Neural progenitor cell (in vitro differentiated cells): ENCODE measurements around the gene METTL9. TPM values are rescaled to one million over a fixed set of nuclear protein-coding genes. Genes with fewer than 3 reads are reported as not detected.
"Not testable (repeated sequence)": the region's sequence is repeated elsewhere in the genome, so short reads cannot be mapped to it uniquely, and the experiment has no call there.

Experiments used
- DNase-seq: peaks from one replicate; pipeline ENCODE4 v3.0.0-alpha.2; 2016; ENCODE audit warnings: low spot score
- H2AFZ ChIP-seq: fragments of 200-600 bp; sonication (generic); replicated peaks from 2 replicates; pipeline ENCODE4 v1.6.1; 2016; ENCODE audit warnings: antibody characterized with exemption
- H3F3A ChIP-seq: fragments of 200-600 bp; sonication (generic); 2 replicates; pipeline ENCODE4 v1.6.1; 2016; ENCODE audit warnings: antibody characterized with exemption, low read depth
- H3K27ac ChIP-seq: fragments of 200-600 bp; sonication (generic); 2 replicates; pipeline ENCODE4 v1.5.1; 2016; ENCODE audit warnings: mild to moderate bottlenecking
- H3K27me3 ChIP-seq: fragments of 200-600 bp; sonication (generic); 2 replicates; pipeline ENCODE4 v1.6.1; 2016; ENCODE audit warnings: mild to moderate bottlenecking, moderate library complexity
- H3K36me3 ChIP-seq: fragments of 200-600 bp; sonication (generic); 2 replicates; pipeline ENCODE4 v1.5.1; 2016
- H3K4me1 ChIP-seq: fragments of 200-600 bp; sonication (generic); 2 replicates; pipeline ENCODE4 v1.6.1; 2016; ENCODE audit warnings: mixed run types
- H3K4me2 ChIP-seq: fragments of 200-600 bp; sonication (generic); 2 replicates; pipeline ENCODE4 v1.6.1; 2016
- H3K4me3 ChIP-seq: fragments of 200-600 bp; sonication (generic); 2 replicates; pipeline ENCODE4 v1.5.1; 2016
- H3K79me2 ChIP-seq: fragments of 200-600 bp; sonication (generic); 2 replicates; pipeline ENCODE4 v1.6.1; 2016; ENCODE audit warnings: low read depth
- H3K9ac ChIP-seq: fragments of 200-600 bp; sonication (generic); 2 replicates; pipeline ENCODE4 v1.6.1; 2016
- H3K9me3 ChIP-seq: fragments of 200-600 bp; sonication (generic); 2 replicates; pipeline ENCODE4 v1.5.1; 2016; ENCODE audit warnings: low read depth
- H4K20me1 ChIP-seq: fragments of 200-600 bp; sonication (generic); 2 replicates; pipeline ENCODE4 v1.6.1; 2016; ENCODE audit warnings: low read depth
- H3K27ac Mint-ChIP-seq: 3 replicates; pipeline ENCODE4 v1.8.0; 2021; ENCODE audit warnings: mixed read lengths
- H3K27me3 Mint-ChIP-seq: 2 replicates; pipeline ENCODE4 v1.8.0; 2022; ENCODE audit warnings: low read depth, mild to moderate bottlenecking, inconsistent platforms, moderate library complexity, mixed read lengths; ENCODE audit not compliant: insufficient read depth
- H3K36me3 Mint-ChIP-seq: 3 replicates; pipeline ENCODE4 v1.8.0; 2021; ENCODE audit warnings: mixed read lengths
- H3K4me1 Mint-ChIP-seq: 3 replicates; pipeline ENCODE4 v1.8.0; 2021; ENCODE audit warnings: mixed read lengths
- H3K4me3 Mint-ChIP-seq: 3 replicates; pipeline ENCODE4 v1.8.0; 2021; ENCODE audit warnings: mild to moderate bottlenecking, moderate library complexity, mixed read lengths
- H3K9me3 Mint-ChIP-seq: 3 replicates; pipeline ENCODE4 v1.8.0; 2020; ENCODE audit warnings: mixed read lengths
- CTCF ChIP-seq: fragments of 200-600 bp; sonication (generic); IDR thresholded peaks from 2 replicates; pipeline ENCODE4 v1.5.1; 2017; ENCODE audit warnings: antibody characterized with exemption, mild to moderate bottlenecking
- EZH2 ChIP-seq: fragments of 200-600 bp; sonication (generic); IDR thresholded peaks from 2 replicates; pipeline ENCODE4 v1.6.1; 2017; ENCODE audit warnings: antibody characterized with exemption, mild to moderate bottlenecking, moderate library complexity
- EZH2phosphoT487 ChIP-seq: fragments of 200-600 bp; sonication (generic); IDR thresholded peaks from 2 replicates; pipeline ENCODE4 v1.6.1; 2017; ENCODE audit warnings: antibody characterized with exemption
- total RNA-seq: library from RNA; depleted of rRNA; stranded (reverse); fragments of >200 nt; gene quantifications from 2 replicates; pipeline ENCODE4 v1.2.3, GENCODE V29; 2015; ENCODE audit warnings: low replicate concordance

Gene METTL9
- total RNA-seq, 1 donor from 2014 or later, result 329 TPM

DNA sequence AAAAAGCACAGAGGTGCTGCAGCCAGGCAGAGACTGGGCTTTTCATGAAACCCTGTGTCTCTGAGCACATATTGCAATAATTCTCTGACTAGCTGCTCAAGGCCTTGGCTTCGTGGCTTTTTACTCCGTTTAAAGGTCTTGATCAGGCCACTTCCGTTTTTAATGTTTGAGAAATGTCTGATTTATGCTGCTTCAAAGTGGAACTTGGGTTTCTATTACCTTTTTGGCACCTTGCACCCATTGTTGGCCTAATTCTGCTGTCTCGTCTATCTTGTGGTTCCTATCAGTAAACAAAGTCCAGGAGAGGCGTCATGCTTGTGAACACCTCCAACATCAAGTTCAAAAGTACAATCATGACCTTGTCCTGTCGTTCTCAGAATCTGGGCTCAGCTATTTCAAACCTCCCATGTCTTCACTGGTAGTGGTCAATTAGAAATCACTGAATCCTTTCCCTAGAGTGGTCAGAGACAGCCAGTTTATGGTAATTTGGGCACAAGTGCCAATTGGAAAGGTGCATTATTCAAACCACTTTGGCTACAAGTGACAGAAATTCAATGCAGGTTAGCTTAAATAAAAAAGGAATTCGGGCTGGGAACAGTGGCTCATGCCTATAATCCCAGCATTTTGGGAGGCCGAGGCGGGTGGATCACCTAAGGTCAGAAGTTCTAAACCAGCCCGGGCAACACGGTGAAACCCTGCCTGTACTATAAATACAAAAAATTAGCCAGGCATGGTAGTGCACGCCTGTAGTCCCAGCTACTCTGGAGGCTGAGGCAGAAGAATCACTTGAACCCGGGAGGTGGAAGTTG, 33.3 kb upstream of the METTL9 start:
- no peaks in the 10 kb centered on the region for H3K36me3 Mint-ChIP-seq
- Histone ChIP-seq H3K36me3 (no peaks in the 10 kb centered on the region), H3K27ac (no peak overlapping the region), H3K27me3 (no peaks in the 10 kb centered on the region), H3K9ac (no peak overlapping the region), H3K79me2 (no peaks in the 10 kb centered on the region), H2AFZ (no peak overlapping the region), H3K4me2 (no peak overlapping the region), H3K4me1 (no peaks in the 10 kb centered on the region), H3K4me3 (no peak overlapping the region), H4K20me1 (no peaks in the 10 kb centered on the region), H3F3A (no peaks in the 10 kb centered on the region), H3K9me3 (no peaks in the 10 kb centered on the region)
- no peaks in the 10 kb centered on the region for H3K9me3 Mint-ChIP-seq
- peaks cover 2% of the 10 kb centered on the region for H3K27me3 Mint-ChIP-seq
- DNase-seq, result no peak
- H3K27ac Mint-ChIP-seq, result no peak overlapping the region
- TF ChIP-seq EZH2phosphoT487 (no peak), EZH2 (no peak), CTCF (no peak)
- no peak overlapping the region for H3K4me3 Mint-ChIP-seq
- no peaks in the 10 kb centered on the region for H3K4me1 Mint-ChIP-seq

DNA sequence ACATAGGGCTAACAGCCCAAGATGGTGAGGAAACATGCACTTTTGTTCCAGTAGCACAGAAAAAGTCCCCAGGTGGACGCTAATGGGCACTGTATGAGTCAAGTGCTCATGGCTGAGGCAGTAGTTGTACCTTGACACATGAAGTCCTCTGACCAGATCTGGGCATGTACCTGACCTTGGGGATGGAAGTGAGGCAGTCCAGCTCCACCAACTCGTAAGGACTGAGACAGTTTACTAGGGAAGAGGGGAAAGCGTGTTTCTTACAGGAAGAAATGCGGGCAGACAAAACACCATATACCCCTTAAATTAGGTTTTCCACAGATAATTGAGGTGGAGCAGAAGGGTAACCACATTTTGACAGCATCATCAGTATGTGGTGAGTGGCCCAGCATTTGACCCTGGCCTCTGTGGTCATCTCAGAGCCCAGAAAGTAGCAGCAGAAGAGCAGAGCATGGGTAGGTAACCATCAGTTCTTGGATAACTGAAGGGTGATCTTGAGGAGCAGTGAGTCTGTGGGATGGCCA, 32.4 kb upstream of the METTL9 start:
- no peaks in the 10 kb centered on the region for H3K36me3 Mint-ChIP-seq
- Histone ChIP-seq H3K9ac (no peak overlapping the region), H3K9me3 (no peaks in the 10 kb centered on the region), H3K4me1 (no peaks in the 10 kb centered on the region), H3K36me3 (no peaks in the 10 kb centered on the region), H3K27ac (no peak overlapping the region), H4K20me1 (no peaks in the 10 kb centered on the region), H3K4me3 (no peak overlapping the region), H3K4me2 (no peak overlapping the region), H3F3A (no peaks in the 10 kb centered on the region), H2AFZ (no peak overlapping the region), H3K79me2 (no peaks in the 10 kb centered on the region), H3K27me3 (no peaks in the 10 kb centered on the region)
- DNase-seq, result no peak
- H3K4me1 Mint-ChIP-seq, result no peaks in the 10 kb centered on the region
- H3K27me3 Mint-ChIP-seq, result peaks cover 2% of the 10 kb centered on the region
- TF ChIP-seq EZH2 (no peak), EZH2phosphoT487 (no peak), CTCF (no peak)
- no peak overlapping the region for H3K4me3 Mint-ChIP-seq
- no peak overlapping the region for H3K27ac Mint-ChIP-seq
- no peaks in the 10 kb centered on the region for H3K9me3 Mint-ChIP-seq

- H3F3A ChIP-seq, H3K9me3 Mint-ChIP-seq: not testable (repeated sequence)
These were observed 31.9 kb upstream of the METTL9 start for GRCh38 chr16:21567496-21567895.

DNA sequence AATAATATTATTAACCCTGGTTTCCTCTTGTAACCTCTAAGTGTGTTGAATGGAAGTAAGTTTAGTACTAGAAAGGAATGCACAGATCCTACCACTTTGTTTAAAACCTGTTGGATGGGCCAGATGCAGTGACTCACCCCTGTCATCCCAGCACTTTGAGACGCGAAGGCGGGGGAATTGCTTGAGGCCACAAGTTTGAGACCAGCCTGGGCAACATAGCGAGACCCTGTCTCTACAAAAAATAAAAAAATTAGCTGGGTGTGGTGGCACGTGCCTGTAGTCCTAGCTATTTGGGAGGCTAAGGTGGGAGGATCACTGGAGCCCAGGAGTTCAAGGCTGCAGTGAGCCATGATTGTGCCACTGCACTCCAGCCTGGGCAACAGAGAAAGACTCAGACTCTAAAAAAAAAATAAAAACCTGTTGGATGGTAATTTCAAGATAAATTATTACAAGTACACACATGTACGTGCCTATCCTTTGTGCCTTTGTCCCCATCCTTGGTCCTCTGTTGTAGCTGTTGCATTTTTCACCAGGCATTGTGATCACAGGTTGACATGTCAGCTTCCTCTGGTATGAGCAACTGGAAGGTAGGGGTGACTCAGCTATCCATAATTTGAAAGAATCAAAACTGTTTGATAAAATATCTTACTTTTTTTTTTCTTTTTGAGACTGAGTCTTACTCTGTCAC, 30.7 kb upstream of the METTL9 start:
- Mint-ChIP-seq H3K36me3 (no peaks in the 10 kb centered on the region), H3K27me3 (peaks cover 2% of the 10 kb centered on the region), H3K9me3 (no peaks in the 10 kb centered on the region), H3K4me1 (no peaks in the 10 kb centered on the region), H3K27ac (no peak overlapping the region), H3K4me3 (no peak overlapping the region)
- H3K9ac ChIP-seq, result no peak overlapping the region
- no peak overlapping the region for H3K27ac ChIP-seq
- H3K27me3 ChIP-seq, result no peaks in the 10 kb centered on the region
- DNase-seq, result no peak
- no peak for TF ChIP-seq EZH2
- TF ChIP-seq CTCF, result no peak
- TF ChIP-seq EZH2phosphoT487, result no peak
- H3K36me3 ChIP-seq, result no peaks in the 10 kb centered on the region
- H3K4me2 ChIP-seq, result no peak overlapping the region
- no peaks in the 10 kb centered on the region for H3K79me2 ChIP-seq
- no peaks in the 10 kb centered on the region for H4K20me1 ChIP-seq
- no peak overlapping the region for H3K4me3 ChIP-seq
- no peak overlapping the region for H2AFZ ChIP-seq
- H3K9me3 ChIP-seq, result no peaks in the 10 kb centered on the region
- H3F3A ChIP-seq, result no peaks in the 10 kb centered on the region
- no peaks in the 10 kb centered on the region for H3K4me1 ChIP-seq

More at GRCh38 chr16:21567496-21567895, 31.9 kb upstream of the METTL9 start:
- not testable (repeated sequence) for H4K20me1 ChIP-seq, H3K4me2 ChIP-seq, H3K27me3 Mint-ChIP-seq, H3K4me1 ChIP-seq, H3K4me3 Mint-ChIP-seq, H3K9me3 ChIP-seq, DNase-seq, H3K27ac Mint-ChIP-seq, H3K9ac ChIP-seq, H3K4me3 ChIP-seq, H3K27me3 ChIP-seq, H3K27ac ChIP-seq, H3K36me3 ChIP-seq, H3K36me3 Mint-ChIP-seq, H3K79me2 ChIP-seq, H2AFZ ChIP-seq, H3K4me1 Mint-ChIP-seq
